Thoracic aorta (tissue), 2 donors: ENCODE data around the gene HSD11B1. TPM values are rescaled to one million over a fixed set of nuclear protein-coding genes. Genes with fewer than 3 reads are reported as not detected.

Experiments
- ATAC-seq: fragments of 150-250 bp; one replicate; pipeline ENCODE4 v1.8.0; 2017; ENCODE audit warnings: low read depth; ENCODE audit not compliant: insufficient number of reproducible peaks, low FRiP score
- DNase-seq: peaks from one replicate; pipeline ENCODE4 v3.0.0-alpha.2; 2020; ENCODE audit warnings: low spot score
- H3K27ac ChIP-seq, 2 donors: fragments of 200-600 bp; sonication (generic); 1 replicate in 1 of 2; 2 replicates in 1 of 2; pipeline ENCODE4 v1.5.1; 2016; ENCODE audit warnings: mild to moderate bottlenecking in 2 of 2, moderate library complexity in 2 of 2
- H3K27me3 ChIP-seq: fragments of 200-600 bp; sonication (generic); replicated peaks from 2 replicates; pipeline ENCODE4 v1.6.0; 2016; ENCODE audit warnings: mild to moderate bottlenecking; ENCODE audit not compliant: insufficient read depth
- H3K36me3 ChIP-seq: fragments of 200-600 bp; sonication (generic); one replicate; pipeline ENCODE4 v1.5.1; 2016
- H3K4me1 ChIP-seq, 2 donors: fragments of 200-600 bp; sonication (generic); 1 replicate in 1 of 2; 2 replicates in 1 of 2; pipeline versions ENCODE4 v1.5.1 to v1.6.0; 2016; ENCODE audit warnings: low read depth in 2 of 2, mild to moderate bottlenecking in 1 of 2; ENCODE audit not compliant: control insufficient read depth in 1 of 2
- H3K4me3 ChIP-seq: fragments of 200-600 bp; sonication (generic); 2 replicates; pipeline ENCODE4 v1.5.1; 2016; ENCODE audit warnings: mild to moderate bottlenecking
- H3K9me3 ChIP-seq: fragments of 200-600 bp; sonication (generic); 2 replicates; pipeline ENCODE4 v1.5.1; 2016
- CTCF ChIP-seq: fragments of 200-600 bp; sonication (generic); IDR thresholded peaks from one replicate; pipeline ENCODE4 v1.5.1; 2019; ENCODE audit warnings: antibody characterized with exemption
- total RNA-seq, 2 donors: library from RNA; depleted of rRNA; stranded (reverse); fragments of >200 nt; gene quantifications; one replicate each; pipeline versions ENCODE4 v1.1.0 to v1.2.3, GENCODE V29; 2016

HSD11B1 gene
- total RNA-seq, 2 donors from 2014 or later, result 15.7 to 24.4 TPM

GRCh38 chr1:209759829-209760359 lies 55.2 kb downstream of the HSD11B1 start:
- no peaks in the 10 kb centered on the region for H3K27me3 ChIP-seq
- H3K36me3 ChIP-seq, result no peaks in the 10 kb centered on the region
- no peak overlapping the region for H3K27ac ChIP-seq
- H3K4me3 ChIP-seq, result no peak overlapping the region
- no peaks in the 10 kb centered on the region for H3K4me1 ChIP-seq
- DNase-seq (no peak), ATAC-seq (no peak)
- no peaks in the 10 kb centered on the region for H3K9me3 ChIP-seq
- no peak for TF ChIP-seq CTCF

GRCh38 chr1:209761011-209761635 lies 56.5 kb downstream of the HSD11B1 start:
- no peak for TF ChIP-seq CTCF
- ATAC-seq (no peak), DNase-seq (no peak)
- H3K27me3 ChIP-seq, result no peaks in the 10 kb centered on the region
- H3K36me3 ChIP-seq, result no peaks in the 10 kb centered on the region
- no peak overlapping the region for H3K4me3 ChIP-seq
- no peak overlapping the region for H3K27ac ChIP-seq
- H3K9me3 ChIP-seq, result no peaks in the 10 kb centered on the region
- no peaks in the 10 kb centered on the region for H3K4me1 ChIP-seq

GRCh38 chr1:209766051-209766450 lies 61.4 kb downstream of the HSD11B1 start:
- Histone ChIP-seq H3K4me1 (peaks cover 15 to 30% of the 10 kb centered on the region in 2 donors), H3K4me3 (no peak overlapping the region), H3K27me3 (no peaks in the 10 kb centered on the region), H3K36me3 (no peaks in the 10 kb centered on the region), H3K27ac (no peak overlapping the region), H3K9me3 (no peaks in the 10 kb centered on the region)
- TF ChIP-seq CTCF, result no peak
- ATAC-seq, result no peak
- no peak for DNase-seq

GRCh38 chr1:209767096-209767495 lies 62.5 kb downstream of the HSD11B1 start:
- DNase-seq (no peak), ATAC-seq (no peak)
- no peaks in the 10 kb centered on the region for H3K9me3 ChIP-seq
- H3K36me3 ChIP-seq, result no peaks in the 10 kb centered on the region
- TF ChIP-seq CTCF, result no peak
- no peaks in the 10 kb centered on the region for H3K27me3 ChIP-seq
- no peak overlapping the region for H3K27ac ChIP-seq
- no peak overlapping the region for H3K4me3 ChIP-seq
- H3K4me1 ChIP-seq, result peaks cover 15 to 32% of the 10 kb centered on the region in 2 donors

- no peaks in the 10 kb centered on the region for H3K9me3 ChIP-seq
- no peak overlapping the region for H3K4me3 ChIP-seq
- TF ChIP-seq CTCF, result no peak
- DNase-seq, result no peak
- H3K27ac ChIP-seq, result no peak overlapping the region
- H3K36me3 ChIP-seq, result no peaks in the 10 kb centered on the region
- peaks cover 15 to 32% of the 10 kb centered on the region in 2 donors for H3K4me1 ChIP-seq
- ATAC-seq, result no peak
- H3K27me3 ChIP-seq, result no peaks in the 10 kb centered on the region
Observed at GRCh38 chr1:209767706-209768105, 63.1 kb downstream of the HSD11B1 start.
